NCI-H146 (cell line): Measurements from ENCODE around the gene KDM7A.
A peak's percentile ranks its signal among the peaks of the same experiment; 100 is the strongest.
"Not testable (repeated sequence)": the region's sequence is repeated elsewhere in the genome, so short reads cannot be mapped to it uniquely, and the experiment has no call there.

Experiments
- DNase-seq: peaks from one replicate; lab custom pipeline; 2025; lab: John Stamatoyannopoulos, UW

KDM7A gene

GRCh38 chr7:140160308-140160707 is 16.5 kb downstream of the KDM7A start:
- no peak for DNase-seq

- DNase-seq, result no peak
Observed at GRCh38 chr7:140159497-140159896, 17.3 kb downstream of the KDM7A start.

GRCh38 chr7:140156460-140157080 is 20.2 kb downstream of the KDM7A start:
- DNase-seq, result no peak

GRCh38 chr7:140155428-140155827 is 21.4 kb downstream of the KDM7A start:
- DNase-seq, result peak; percentile 25

GRCh38 chr7:140153666-140154161 is 23.1 kb downstream of the KDM7A start:
- no peak for DNase-seq

- DNase-seq, result no peak
Observed at GRCh38 chr7:140146574-140146973, 30.2 kb downstream of the KDM7A start.

GRCh38 chr7:140145709-140146108 is 31.1 kb downstream of the KDM7A start:
- no peak for DNase-seq

GRCh38 chr7:140144821-140145220 is 32.0 kb downstream of the KDM7A start:
- DNase-seq, result no peak

- DNase-seq, result no peak
Observed at GRCh38 chr7:140143997-140144396, 32.8 kb downstream of the KDM7A start.

GRCh38 chr7:140142031-140142430 is 34.8 kb downstream of the KDM7A start:
- DNase-seq, result no peak

GRCh38 chr7:140141256-140141655 is 35.5 kb downstream of the KDM7A start:
- no peak for DNase-seq

GRCh38 chr7:140137078-140137477 is 39.7 kb downstream of the KDM7A start:
- no peak for DNase-seq

GRCh38 chr7:140136073-140136472 is 40.7 kb downstream of the KDM7A start:
- DNase-seq, result no peak

- DNase-seq, result no peak
Observed at GRCh38 chr7:140134039-140134438, 42.7 kb downstream of the KDM7A start.

- DNase-seq, result no peak
Observed at GRCh38 chr7:140127360-140128127, 49.2 kb downstream of the KDM7A start.

GRCh38 chr7:140126435-140127034 is 50.2 kb downstream of the KDM7A start:
- DNase-seq, result no peak

GRCh38 chr7:140122965-140123364 is 53.8 kb downstream of the KDM7A start:
- DNase-seq, result no peak

- DNase-seq, result no peak
Observed at GRCh38 chr7:140121326-140121725, 55.5 kb downstream of the KDM7A start.

- not testable (repeated sequence) for DNase-seq
Observed at GRCh38 chr7:140114817-140115216, 62.0 kb downstream of the KDM7A start.

- DNase-seq, result not testable (repeated sequence)
Observed at GRCh38 chr7:140108777-140109176, 68.0 kb downstream of the KDM7A start.

GRCh38 chr7:140096459-140096858 is 80.3 kb downstream of the KDM7A start:
- DNase-seq, result no peak

GRCh38 chr7:140093375-140093774 is 83.4 kb downstream of the KDM7A start:
- no peak for DNase-seq

GRCh38 chr7:140085447-140085846 is 91.3 kb downstream of the KDM7A start:
- no peak for DNase-seq
